ENCODE results near the gene MYRF.

MYRF gene

GRCh38 chr11:61718621-61719302 is 33.7 kb upstream of the MYRF start:
- no peak for TF ChIP-seq CTCF (IDR thresholded peaks at IDR 0.05)
- no peak for TF ChIP-seq ZFX (IDR thresholded peaks at IDR 0.05; ENCODE audit: borderline replicate concordance)
- H3K27ac ChIP-seq = no peak overlapping the region

GRCh38 chr11:61719978-61720377 is 32.5 kb upstream of the MYRF start:
- H3K27ac ChIP-seq = no peak overlapping the region
- TF ChIP-seq CTCF (IDR thresholded peaks at IDR 0.05) (no peak), ZFX (IDR thresholded peaks at IDR 0.05; ENCODE audit: borderline replicate concordance) (no peak)

GRCh38 chr11:61720597-61720996 is 31.8 kb upstream of the MYRF start:
- H3K27ac ChIP-seq = no peak overlapping the region
- no peak for TF ChIP-seq CTCF (IDR thresholded peaks at IDR 0.05)
- no peak for TF ChIP-seq ZFX (IDR thresholded peaks at IDR 0.05; ENCODE audit: borderline replicate concordance)

- no peak for TF ChIP-seq ZFX (IDR thresholded peaks at IDR 0.05; ENCODE audit: borderline replicate concordance)
- no peak for TF ChIP-seq CTCF (IDR thresholded peaks at IDR 0.05)
- H3K27ac ChIP-seq = no peak overlapping the region
These were observed 28.0 kb upstream of the MYRF start for GRCh38 chr11:61724437-61724836.

- TF ChIP-seq CTCF (IDR thresholded peaks at IDR 0.05) (no peak), ZFX (IDR thresholded peaks at IDR 0.05; ENCODE audit: borderline replicate concordance) (no peak)
These were observed 26.6 kb upstream of the MYRF start for GRCh38 chr11:61725781-61726231.

GRCh38 chr11:61726775-61727174 is 25.7 kb upstream of the MYRF start:
- no peak overlapping the region for H3K27ac ChIP-seq
- TF ChIP-seq ZFX (IDR thresholded peaks at IDR 0.05; ENCODE audit: borderline replicate concordance) (no peak), CTCF (IDR thresholded peaks at IDR 0.05) (no peak)

More at GRCh38 chr11:61725781-61726231, 26.6 kb upstream of the MYRF start:
- H3K27ac ChIP-seq = no peak overlapping the region

- no peak overlapping the region for H3K27ac ChIP-seq
- TF ChIP-seq CTCF (IDR thresholded peaks at IDR 0.05) = no peak
- TF ChIP-seq ZFX (IDR thresholded peaks at IDR 0.05; ENCODE audit: borderline replicate concordance) = no peak
These were observed 25.0 kb upstream of the MYRF start for GRCh38 chr11:61727401-61727811.

Data from 22Rv1 (cell line).